NCI-H1417 (cell line): ENCODE data around the gene THRB.
"Not testable (repeated sequence)": the region's sequence is repeated elsewhere in the genome, so short reads cannot be mapped to it uniquely, and the experiment has no call there.

Experiments used
- DNase-seq, 3 experiments: peaks; one replicate each; lab custom pipeline; 2025; lab: John Stamatoyannopoulos, UW

THRB gene

GRCh38 chr3:24447836-24448235 is 46.8 kb downstream of the THRB start:
- DNase-seq = no peak

GRCh38 chr3:24446032-24446431 is 48.6 kb downstream of the THRB start:
- no peak for DNase-seq

- DNase-seq = no peak
Observed at GRCh38 chr3:24443476-24443875, 51.2 kb downstream of the THRB start.

GRCh38 chr3:24440760-24441464 is 53.7 kb downstream of the THRB start:
- no peak for DNase-seq

- no peak for DNase-seq
Observed at GRCh38 chr3:24439021-24439420, 55.6 kb downstream of the THRB start.

GRCh38 chr3:24437326-24437725 is 57.3 kb downstream of the THRB start:
- DNase-seq = no peak

- DNase-seq = no peak
Observed at GRCh38 chr3:24435584-24435983, 59.1 kb downstream of the THRB start.

GRCh38 chr3:24434651-24435050 is 60.0 kb downstream of the THRB start:
- no peak for DNase-seq

- no peak for DNase-seq
Observed at GRCh38 chr3:24433838-24434591, 60.6 kb downstream of the THRB start.

GRCh38 chr3:24432989-24433388 is 61.7 kb downstream of the THRB start:
- DNase-seq = no peak

GRCh38 chr3:24428481-24428880 is 66.2 kb downstream of the THRB start:
- DNase-seq = no peak

GRCh38 chr3:24426896-24427295 is 67.8 kb downstream of the THRB start:
- DNase-seq = no peak

GRCh38 chr3:24420829-24421228 is 73.8 kb downstream of the THRB start:
- not testable (repeated sequence) for DNase-seq

GRCh38 chr3:24420224-24420623 is 74.4 kb downstream of the THRB start:
- no peak for DNase-seq

- DNase-seq = no peak
Observed at GRCh38 chr3:24419067-24419791, 75.4 kb downstream of the THRB start.

- no peak for DNase-seq
Observed at GRCh38 chr3:24417730-24418129, 76.9 kb downstream of the THRB start.

GRCh38 chr3:24416224-24416623 is 78.4 kb downstream of the THRB start:
- DNase-seq = no peak

- no peak for DNase-seq
Observed at GRCh38 chr3:24415824-24416223, 78.8 kb downstream of the THRB start.

GRCh38 chr3:24413662-24414061 is 81.0 kb downstream of the THRB start:
- DNase-seq = not testable (repeated sequence)

- no peak for DNase-seq
Observed at GRCh38 chr3:24410860-24411259, 83.8 kb downstream of the THRB start.

GRCh38 chr3:24407980-24408680 is 86.5 kb downstream of the THRB start:
- no peak for DNase-seq

- no peak for DNase-seq
Observed at GRCh38 chr3:24406900-24407299, 87.8 kb downstream of the THRB start.
